ENCODE results near the gene SEC24D.

The SEC24D gene

DNA sequence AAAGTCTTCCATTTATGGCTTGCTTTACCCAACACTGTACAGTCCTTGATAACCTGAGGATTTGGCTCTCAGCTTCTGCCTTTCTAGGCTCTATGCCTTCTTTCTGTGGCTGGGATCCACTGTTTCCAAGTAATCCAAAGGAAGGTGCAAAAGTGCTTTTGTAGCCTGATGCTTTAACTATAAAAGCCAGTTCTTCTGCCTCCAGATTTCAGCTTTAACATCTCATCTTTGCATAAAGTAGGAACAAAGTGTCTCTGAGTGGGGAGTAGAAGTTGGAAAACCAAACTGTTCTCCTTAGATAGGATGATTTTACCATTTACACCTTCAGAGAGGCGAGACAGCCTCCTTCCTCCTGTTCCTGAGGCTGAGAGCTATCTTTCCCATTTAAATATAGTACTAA is 11.1 kb upstream of the SEC24D start:
- no peak for DNase-seq (ENCODE audit: low spot score)
- TF ChIP-seq, protein P1, sequence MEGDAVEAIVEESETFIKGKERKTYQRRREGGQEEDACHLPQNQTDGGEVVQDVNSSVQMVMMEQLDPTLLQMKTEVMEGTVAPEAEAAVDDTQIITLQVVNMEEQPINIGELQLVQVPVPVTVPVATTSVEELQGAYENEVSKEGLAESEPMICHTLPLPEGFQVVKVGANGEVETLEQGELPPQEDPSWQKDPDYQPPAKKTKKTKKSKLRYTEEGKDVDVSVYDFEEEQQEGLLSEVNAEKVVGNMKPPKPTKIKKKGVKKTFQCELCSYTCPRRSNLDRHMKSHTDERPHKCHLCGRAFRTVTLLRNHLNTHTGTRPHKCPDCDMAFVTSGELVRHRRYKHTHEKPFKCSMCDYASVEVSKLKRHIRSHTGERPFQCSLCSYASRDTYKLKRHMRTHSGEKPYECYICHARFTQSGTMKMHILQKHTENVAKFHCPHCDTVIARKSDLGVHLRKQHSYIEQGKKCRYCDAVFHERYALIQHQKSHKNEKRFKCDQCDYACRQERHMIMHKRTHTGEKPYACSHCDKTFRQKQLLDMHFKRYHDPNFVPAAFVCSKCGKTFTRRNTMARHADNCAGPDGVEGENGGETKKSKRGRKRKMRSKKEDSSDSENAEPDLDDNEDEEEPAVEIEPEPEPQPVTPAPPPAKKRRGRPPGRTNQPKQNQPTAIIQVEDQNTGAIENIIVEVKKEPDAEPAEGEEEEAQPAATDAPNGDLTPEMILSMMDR (IDR thresholded peaks at IDR 0.05; ENCODE audit: borderline replicate concordance, control extremely low read depth, extremely low read depth, insufficient read depth, missing control alignments): no peak
- in situ Hi-C loops (cut with MboI; ENCODE audit: low sequenced_read_pairs, unreplicated experiment): no loop called here

DNA sequence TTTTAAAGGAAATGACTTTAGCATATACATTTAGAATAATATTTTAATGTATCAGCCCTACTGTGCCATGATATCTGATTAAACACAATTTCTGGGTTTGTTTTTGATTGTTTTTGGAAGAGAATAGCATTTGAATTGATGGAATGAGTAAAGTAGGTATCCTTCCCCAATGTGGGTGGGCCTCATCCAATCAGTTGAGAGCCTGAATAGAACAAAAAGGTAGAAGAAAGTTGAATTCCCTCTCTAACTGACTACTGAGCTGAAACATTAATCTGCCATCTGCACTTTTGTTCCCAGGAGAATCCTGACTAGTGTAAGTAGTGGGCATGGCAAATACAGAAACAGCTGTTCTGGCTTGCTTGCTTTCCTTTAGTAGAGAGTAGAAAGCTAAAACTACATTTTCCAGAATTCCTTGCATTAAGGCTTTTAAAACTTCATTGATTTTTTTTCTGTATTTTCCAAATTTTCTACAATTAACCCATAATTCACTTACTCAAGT is 9.7 kb upstream of the SEC24D start:
- in situ Hi-C loops (cut with MboI; ENCODE audit: low sequenced_read_pairs, unreplicated experiment): no loop called here
- TF ChIP-seq, protein P1 (IDR thresholded peaks at IDR 0.05; ENCODE audit: borderline replicate concordance, control extremely low read depth, extremely low read depth, insufficient read depth, missing control alignments): no peak
- no peak for DNase-seq (ENCODE audit: low spot score)

DNA sequence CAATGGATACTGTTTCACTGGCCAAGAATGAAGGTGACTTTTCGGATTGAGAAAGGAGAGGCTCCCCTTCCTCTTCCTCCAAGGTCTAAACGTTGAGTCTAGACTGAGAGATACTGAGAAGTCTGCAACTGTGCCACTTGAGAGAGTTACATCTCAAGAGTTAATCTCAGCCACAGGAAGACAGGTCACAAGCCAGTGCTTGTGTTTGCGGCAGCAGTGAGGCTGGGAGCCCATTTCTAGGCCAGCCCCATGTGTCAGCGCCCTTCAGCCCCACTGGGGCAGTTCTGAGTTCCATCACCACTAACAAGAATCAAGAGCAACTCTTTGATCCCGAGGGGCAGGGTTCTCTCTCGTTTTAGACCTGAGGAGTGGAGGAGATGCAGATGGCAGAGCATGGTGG is 7.3 kb upstream of the SEC24D start:
- TF ChIP-seq, protein P1 (IDR thresholded peaks at IDR 0.05; ENCODE audit: borderline replicate concordance, control extremely low read depth, extremely low read depth, insufficient read depth, missing control alignments): no peak
- in situ Hi-C loops (cut with MboI; ENCODE audit: low sequenced_read_pairs, unreplicated experiment): no loop called here
- no peak for DNase-seq (ENCODE audit: low spot score)

DNA sequence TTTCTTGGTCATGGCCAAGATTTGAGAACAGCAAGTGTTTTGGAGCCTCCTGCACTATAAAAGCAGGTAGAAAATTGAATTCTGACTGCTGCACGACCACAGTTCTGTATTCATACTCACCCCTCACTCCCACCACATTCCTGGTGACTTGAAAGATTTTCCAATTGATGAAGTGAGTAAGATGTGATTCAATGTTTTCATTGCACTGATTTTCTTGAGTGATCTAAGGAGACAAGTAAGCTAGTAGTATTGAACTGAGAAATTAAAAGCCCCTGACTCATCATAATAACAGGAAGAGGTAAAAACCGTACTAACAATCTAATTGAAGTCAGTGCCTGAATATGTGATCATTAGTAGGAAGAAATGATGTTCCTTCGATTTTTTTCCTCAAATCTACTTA is 6.1 kb upstream of the SEC24D start:
- TF ChIP-seq, protein P1 (IDR thresholded peaks at IDR 0.05; ENCODE audit: borderline replicate concordance, control extremely low read depth, extremely low read depth, insufficient read depth, missing control alignments): no peak
- in situ Hi-C loops (cut with MboI; ENCODE audit: low sequenced_read_pairs, unreplicated experiment): no loop called here
- DNase-seq (ENCODE audit: low spot score): no peak

DNA sequence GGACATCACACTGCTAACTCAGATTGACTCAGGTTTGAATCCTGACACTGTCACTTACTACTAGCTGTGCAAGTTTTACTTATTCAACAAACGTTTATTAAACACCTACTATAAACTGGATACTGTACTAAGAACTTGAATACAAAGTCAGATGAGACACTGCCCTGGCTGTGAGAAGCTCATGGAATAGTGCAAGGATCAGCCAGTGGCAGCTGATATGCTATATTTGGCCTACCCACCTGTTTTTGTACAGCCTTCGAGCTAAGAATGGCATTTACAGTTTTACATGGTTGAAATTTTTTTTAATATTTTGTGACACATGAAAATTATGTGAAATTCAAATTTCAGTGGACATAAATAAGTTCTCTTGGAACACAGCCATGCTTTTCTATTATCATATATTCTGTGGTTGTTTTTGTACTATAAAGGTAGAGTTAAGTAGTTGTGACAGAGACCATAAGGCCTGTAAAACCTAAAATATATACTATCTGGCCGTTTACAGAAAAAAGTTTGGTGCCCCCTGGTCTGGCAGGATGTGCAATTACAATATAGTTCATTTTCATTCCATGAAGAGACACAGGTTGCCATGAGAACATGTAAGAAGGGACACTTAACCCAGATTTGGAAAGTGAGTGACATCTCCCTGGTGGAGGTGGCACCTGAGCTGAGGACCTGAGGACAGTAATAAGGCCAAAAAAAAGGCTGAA is 3.4 kb upstream of the SEC24D start:
- in situ Hi-C loops (cut with MboI; ENCODE audit: low sequenced_read_pairs, unreplicated experiment): no loop called here
- no peak for DNase-seq (ENCODE audit: low spot score)

DNA sequence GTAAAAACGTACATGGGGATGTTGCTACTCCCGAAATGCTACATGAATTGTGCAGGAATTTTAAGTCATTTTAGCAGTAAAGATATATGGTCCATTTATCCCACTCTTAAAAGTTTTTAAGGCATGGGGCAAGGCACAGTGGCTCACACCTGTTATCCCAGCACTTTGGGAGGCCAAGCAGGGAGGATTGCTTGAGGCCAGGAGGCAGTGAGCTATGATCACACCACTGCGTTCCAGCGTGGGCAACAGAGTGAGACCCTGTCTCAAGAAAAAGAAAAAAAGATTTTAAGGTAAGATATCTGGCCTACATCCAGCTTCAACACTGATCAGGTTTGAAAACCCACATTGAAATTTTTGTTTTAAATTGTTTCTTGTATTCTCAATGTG is 1.2 kb upstream of the SEC24D start:
- in situ Hi-C loops (cut with MboI; ENCODE audit: low sequenced_read_pairs, unreplicated experiment): no loop called here
- no peak for DNase-seq (ENCODE audit: low spot score)
- TF ChIP-seq, protein P1 (IDR thresholded peaks at IDR 0.05; ENCODE audit: borderline replicate concordance, control extremely low read depth, extremely low read depth, insufficient read depth, missing control alignments): no peak

More for the DNA sequence above, 3.4 kb upstream of the SEC24D start:
- TF ChIP-seq, protein P1 (IDR thresholded peaks at IDR 0.05; ENCODE audit: borderline replicate concordance, control extremely low read depth, extremely low read depth, insufficient read depth, missing control alignments): no peak

Data from GM13976 (cell line).